H1 (cell line): ENCODE measurements around the gene SEC14L5. TPM values are rescaled to one million over a fixed set of nuclear protein-coding genes. Genes with fewer than 3 reads are reported as not detected.

Experiments used
- CHD2 ChIP-seq: IDR thresholded peaks from 2 replicates; pipeline ENCODE4 v1.6.1; 2012; ENCODE audit warnings: low read length, improper control_type of control experiment
- CHD7 ChIP-seq: fragments of 300-600 bp; sonication (generic); IDR thresholded peaks from 2 replicates; pipeline ENCODE4 v1.7.1; 2012; ENCODE audit warnings: low read length, moderate library complexity, mild to moderate bottlenecking, inconsistent platforms; ENCODE audit not compliant: insufficient replicate concordance
- JUN ChIP-seq: IDR thresholded peaks from 2 replicates; pipeline ENCODE4 v1.6.1; 2011; ENCODE audit warnings: low read depth, mild to moderate bottlenecking, improper control_type of control experiment, low read length
- JUND ChIP-seq: IDR thresholded peaks from 2 replicates; pipeline ENCODE4 v1.6.1; 2011; ENCODE audit warnings: mild to moderate bottlenecking, improper control_type of control experiment, low read length
- KDM1A ChIP-seq: fragments of 200-600, 300-600 bp; sonication (generic); IDR thresholded peaks from 2 replicates; pipeline ENCODE4 v1.7.1; 2016; ENCODE audit warnings: mild to moderate bottlenecking, low read length, borderline replicate concordance
- RNF2 ChIP-seq: fragments of 200-900, 300-1000 bp; sonication (generic); IDR thresholded peaks from 2 replicates; pipeline ENCODE4 v1.7.1; 2016; ENCODE audit warnings: borderline replicate concordance, low read depth, mild to moderate bottlenecking, antibody characterized with exemption, low read length; ENCODE audit not compliant: poor library complexity, severe bottlenecking; ENCODE audit errors: missing control alignments
- SP1 ChIP-seq: IDR thresholded peaks from 2 replicates; pipeline ENCODE4 v1.6.1; 2011; ENCODE audit warnings: low read depth, low read length
- USF2 ChIP-seq: IDR thresholded peaks from 2 replicates; pipeline ENCODE4 v1.6.1; 2011; ENCODE audit warnings: low read length, improper control_type of control experiment
- polyA plus RNA-seq, 7 experiments: library from polyadenylated mRNA; depleted of rRNA in 3 of 7; stranded (reverse) in 5 of 7; unstranded in 2 of 7; fragments of >200 nt in 5 of 7; fragments of 200-250 nt in 2 of 7; gene quantifications; 1 replicate in 5 of 7; 2 replicates in 1 of 7; 4 replicates in 1 of 7; pipeline versions ENCODE4 v1.2.1 to v1.2.3, GENCODE V29; 2011 to 2013; ENCODE audit warnings: missing spikeins in 2 of 7, mixed read lengths in 2 of 7
- total RNA-seq: library from RNA; stranded (reverse); fragmentation: NEBNext Ultra II Directional; extraction: Animal tissue kit (Norgen Biotek cat#: 25700); gene quantifications from 2 replicates; pipeline ENCODE4 v1.2.1, GENCODE V29; 2021

The SEC14L5 gene
- total and polyA plus RNA-seq, 2 of the 8 experiments (the other 6 are each of a cell fraction or from before 2014, with no cell fraction given): 1.9 to 3.0 TPM

GRCh38 chr16:5033256-5034166 lies 75.4 kb downstream of the SEC14L5 start, which contains the start of gene NAGPA (continued):
- TF ChIP-seq CHD7 (no peak), KDM1A (no peak), SP1 (peak; percentile 14; the same call in 1 of the 2 replicates), JUN (no peak), RNF2 (no peak), CHD2 (no peak), JUND (no peak), USF2 (peak; percentile 100)
